Glomerular visceral epithelial cell (primary cell): ENCODE data around the gene NLRP6.
"Not testable (repeated sequence)": the region's sequence is repeated elsewhere in the genome, so short reads cannot be mapped to it uniquely, and the experiment has no call there.

Source experiments
- DNase-seq: peaks from one replicate; pipeline ENCODE4 v3.0.0-alpha.2; 2016; ENCODE audit errors: extremely low spot score

NLRP6 gene

DNA sequence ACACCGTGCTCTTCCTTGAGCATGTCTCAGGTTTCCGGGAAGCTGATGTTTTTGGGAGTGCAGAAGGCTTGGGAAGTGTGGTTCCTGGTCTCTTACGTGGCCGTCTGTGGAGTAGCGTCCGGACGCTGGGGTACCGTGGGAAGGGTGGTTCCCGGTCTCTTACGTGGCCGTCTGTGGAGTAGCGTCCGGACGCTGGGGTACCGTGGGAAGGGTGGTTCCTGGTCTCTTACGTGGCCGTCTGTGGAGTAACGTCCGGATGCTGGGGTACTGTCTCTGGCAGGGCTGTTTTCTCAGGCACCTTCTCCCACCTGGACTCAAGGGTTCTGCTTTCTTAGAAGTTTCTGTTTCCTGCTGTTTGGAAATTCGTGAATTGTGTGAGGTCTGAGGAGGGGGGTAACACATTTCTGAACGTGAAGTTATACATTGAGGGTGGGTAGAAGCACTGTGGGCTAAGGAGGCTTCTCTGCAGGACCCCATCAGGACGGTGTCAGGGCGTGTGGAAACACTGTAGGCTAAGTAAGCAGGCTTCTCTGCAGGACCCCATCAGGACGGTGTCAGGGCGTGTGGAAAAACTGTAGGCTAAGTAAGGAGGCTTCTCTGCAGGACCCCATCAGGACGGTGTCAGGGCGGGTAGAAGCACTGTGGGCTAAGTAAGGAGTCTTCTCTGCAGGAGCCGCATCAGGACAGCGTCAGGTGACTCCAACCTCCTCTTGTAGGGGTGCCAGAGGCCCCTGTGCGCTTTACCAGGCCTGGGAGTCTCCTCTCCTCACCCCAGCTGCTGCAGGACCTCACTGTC lies 47.8 kb downstream of the NLRP6 start:
- DNase-seq, result no peak

GRCh38 chr11:326592-326841 lies 48.3 kb downstream of the NLRP6 start:
- DNase-seq, result no peak

GRCh38 chr11:326842-327580 lies 48.8 kb downstream of the NLRP6 start:
- peak; percentile 44 for DNase-seq

DNA sequence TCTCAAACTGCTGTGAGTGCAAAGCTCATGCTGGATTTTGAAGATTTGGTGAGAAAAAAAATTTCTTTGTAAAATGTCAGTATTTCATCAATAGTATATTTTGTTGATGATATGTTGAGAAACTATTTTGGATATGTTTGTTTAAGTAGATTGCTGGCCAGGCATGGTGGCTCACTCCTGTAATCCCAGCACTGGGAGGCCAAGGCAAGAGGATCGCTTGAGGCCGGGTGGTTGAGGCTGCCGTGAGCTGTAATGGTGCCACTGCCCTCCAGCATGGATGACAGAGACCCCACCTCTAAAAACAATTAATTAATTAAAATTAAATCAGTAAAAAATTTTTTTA lies 49.3 kb downstream of the NLRP6 start:
- DNase-seq, result no peak

GRCh38 chr11:328012-328411 lies 49.8 kb downstream of the NLRP6 start:
- no peak for DNase-seq

GRCh38 chr11:328516-329100 lies 50.4 kb downstream of the NLRP6 start:
- not testable (repeated sequence) for DNase-seq

DNA sequence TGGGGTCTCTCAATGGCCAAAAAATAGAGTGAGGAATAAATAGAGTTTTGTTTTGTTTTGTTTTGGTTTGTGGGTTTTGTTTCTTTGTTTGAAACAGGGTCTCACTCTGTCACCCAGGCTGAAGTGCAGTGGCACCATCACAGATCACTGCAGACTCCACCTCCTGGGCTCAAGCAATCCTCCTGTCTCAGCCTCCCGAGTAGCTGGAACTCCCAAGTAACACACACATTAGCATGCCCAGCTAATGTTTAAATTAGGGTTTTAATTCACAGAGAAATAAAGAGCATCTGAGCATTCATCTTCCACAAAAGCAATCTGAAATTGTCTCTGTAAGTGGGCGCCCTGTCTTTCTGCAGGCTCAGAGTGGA lies 51.7 kb downstream of the NLRP6 start:
- DNase-seq, result no peak

- DNase-seq, result no peak
Observed at GRCh38 chr11:330307-330693, 52.1 kb downstream of the NLRP6 start.

DNA sequence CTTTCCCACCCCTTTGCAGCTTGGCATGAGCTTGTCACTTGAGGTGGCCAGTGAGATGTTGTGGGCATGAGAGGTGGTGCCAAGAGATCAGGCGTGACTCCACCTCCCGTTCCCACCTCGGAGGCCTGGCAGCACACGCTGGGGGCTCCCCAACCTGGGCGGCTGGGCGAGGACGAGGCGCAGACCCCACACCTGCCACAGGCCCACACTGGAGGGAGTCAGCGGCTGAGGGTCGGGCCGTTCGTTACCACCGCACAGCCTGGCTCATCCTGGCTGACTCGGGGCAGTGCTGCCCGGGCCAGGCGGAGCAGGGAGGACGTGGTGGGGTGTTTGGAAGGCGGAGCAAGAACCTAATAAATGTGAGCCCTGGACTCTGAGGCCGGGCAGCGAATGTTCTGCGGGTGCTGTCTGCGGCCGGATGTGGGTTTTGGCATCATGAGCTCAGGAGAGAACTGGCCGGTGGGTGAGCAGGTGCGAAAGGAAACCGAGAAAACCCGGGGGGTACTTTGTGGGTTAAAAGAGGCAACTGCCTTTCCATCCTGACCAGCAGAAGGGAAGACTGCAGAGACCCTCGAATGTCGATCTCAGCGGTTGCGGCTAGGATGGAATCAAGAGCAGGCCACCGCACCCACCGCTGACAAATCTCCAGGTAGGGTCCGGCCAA lies 52.6 kb downstream of the NLRP6 start:
- DNase-seq, result no peak

DNA sequence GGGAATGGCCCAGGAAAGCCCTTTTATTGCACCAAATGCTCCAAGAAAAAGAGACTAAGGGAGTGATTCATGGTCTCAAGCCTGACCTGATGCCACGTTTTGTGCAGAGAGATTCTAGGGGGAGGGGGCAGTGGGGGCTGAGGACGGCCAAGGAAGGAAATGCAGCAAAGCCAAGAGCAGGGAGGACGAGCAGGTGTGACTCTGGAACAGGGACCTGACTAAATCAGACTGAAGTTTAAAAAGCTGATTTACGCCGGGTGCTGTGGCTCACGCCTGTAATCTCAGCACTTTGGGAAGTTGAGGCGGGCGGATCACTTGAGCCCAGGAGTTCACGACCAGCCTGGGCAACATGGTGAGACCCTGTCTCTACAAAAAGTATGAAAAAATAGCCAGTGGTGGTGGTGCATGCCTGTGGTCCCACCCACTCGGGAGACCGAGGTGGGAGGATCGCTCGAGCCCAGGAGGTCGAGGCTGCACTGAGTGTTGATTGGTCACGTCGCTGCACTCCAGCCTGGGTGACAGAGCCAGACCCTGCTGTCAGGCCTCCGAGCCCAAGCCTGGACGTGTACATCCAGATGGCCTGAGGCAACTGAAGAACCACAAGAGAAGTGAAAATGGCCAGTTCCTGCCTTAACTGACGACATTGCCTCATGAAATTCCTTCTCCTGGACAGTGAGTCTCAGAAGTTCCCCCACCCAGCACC lies 53.3 kb downstream of the NLRP6 start:
- no peak for DNase-seq

DNA sequence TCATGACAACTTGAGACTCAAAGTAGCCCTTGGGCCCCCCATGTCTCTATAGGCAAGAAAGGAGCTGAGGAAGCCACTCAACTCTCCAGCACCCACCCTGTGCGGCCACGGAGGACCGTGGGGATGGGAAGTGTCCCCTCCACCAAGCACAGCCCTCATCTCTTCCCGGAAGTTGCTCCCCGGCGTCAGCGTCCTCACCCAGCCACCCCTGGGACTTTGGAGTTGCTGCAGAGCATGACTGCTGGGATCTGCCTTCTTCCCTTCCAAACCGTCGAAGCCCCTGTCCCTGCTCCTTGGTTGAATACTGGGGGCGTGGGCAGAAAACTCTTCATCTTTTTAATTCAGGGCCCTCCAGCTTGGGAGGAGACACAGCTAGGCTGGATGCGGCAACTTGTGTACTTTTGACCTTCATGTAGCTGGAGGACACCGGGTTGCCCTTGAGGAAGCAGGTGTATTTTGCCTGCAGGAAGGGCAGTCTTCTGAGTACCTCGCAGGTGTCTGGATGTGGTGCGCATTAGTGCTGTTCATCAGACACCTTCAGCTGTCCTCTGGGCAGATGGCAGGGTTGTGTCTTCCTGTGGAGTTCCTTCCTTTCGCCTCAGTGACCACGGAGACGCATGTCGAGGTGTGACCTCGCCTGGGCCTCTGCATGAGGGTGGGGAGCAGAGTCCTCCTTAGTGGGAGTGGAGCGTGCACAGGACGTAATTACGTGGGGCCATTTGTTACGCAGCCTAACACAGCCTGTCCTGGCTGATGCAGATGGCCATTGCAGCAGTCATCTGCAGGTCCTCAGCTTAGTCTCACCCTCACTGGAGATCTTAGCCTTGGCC lies 54.7 kb downstream of the NLRP6 start:
- no peak for DNase-seq

DNA sequence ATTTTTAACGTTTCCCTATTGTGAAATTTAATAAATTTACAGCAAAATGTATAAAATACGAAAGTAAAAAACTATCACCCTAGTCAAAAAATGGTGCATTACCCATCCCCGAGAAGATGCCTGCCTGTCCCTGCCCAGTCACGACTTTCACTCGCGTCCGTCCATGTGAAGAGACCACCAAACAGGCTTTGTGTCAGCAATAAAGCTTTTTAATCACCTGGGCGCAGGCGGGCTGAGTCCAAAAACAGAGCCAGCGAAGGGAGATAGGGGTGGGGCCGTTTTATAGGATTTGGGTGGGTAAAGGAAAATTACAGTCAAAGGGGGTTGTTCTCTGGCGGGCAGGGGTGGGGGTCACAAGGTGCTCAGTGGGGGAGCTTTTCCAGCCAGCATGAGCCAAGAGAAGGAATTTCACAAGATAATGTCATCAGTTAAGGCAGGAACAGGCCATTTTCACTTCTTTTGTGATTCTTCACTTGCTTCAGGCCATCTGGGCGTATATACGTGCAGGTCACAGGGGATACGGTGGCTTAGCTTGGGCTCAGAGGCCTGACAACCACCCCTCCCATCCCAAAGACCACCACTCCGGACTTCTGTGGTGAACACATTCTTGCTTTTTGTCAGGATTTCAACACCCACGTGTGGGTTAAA lies 55.5 kb downstream of the NLRP6 start:
- not testable (repeated sequence) for DNase-seq

DNA sequence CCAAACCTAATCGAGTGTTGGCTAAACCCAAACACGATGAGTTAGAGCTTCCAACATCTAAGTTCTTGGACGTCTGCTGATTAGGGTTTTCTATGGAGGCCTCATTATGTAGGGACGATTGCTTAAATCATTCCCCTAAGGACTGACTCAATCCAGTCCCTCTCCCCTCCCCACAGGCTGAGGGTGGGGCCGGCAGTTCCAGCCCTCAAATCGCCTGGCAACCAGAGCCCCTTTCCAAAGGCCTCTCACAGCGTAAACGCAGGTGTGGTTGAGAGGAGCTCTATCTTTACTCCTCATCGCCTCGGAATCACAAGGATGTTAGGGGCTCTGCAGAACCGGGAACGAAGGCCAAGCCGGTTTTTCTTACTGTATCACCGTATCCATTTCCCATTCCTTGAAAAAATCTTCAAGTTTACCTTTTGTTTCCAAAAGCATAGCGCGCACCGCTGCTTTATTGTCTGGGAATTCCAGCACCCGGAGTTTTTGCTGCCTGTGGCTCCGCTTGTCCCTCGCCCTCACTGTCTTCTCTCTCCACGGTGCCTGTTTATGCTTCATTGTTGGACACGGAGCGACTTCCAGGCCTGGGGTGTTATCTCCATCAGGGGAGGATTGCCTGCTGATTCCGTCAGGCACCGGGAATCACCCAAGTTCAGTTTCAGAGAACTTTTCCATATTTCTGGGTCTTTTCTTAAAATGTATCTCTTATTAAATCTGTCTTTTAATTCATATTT lies 56.2 kb downstream of the NLRP6 start:
- no peak for DNase-seq
